Measurements from ENCODE around the gene DCBLD1.

- TF ChIP-seq ELF1 (IDR thresholded peaks at IDR 0.05; ENCODE audit: borderline replicate concordance, low read depth) (no peak), CTCF (IDR thresholded peaks at IDR 0.05 in 2 of 3, conservative IDR thresholded peaks at IDR 0.05 in 1 of 3; ENCODE audit: borderline replicate concordance in 1 of 3, insufficient read depth in 1 of 3, low read depth in 2 of 3, low read length in 2 of 3) (no peak), EZH2phosphoT487 (IDR thresholded peaks at IDR 0.05; ENCODE audit: borderline replicate concordance) (no peak), JUND (IDR thresholded peaks at IDR 0.05) (no peak), EZH2 (IDR thresholded peaks at IDR 0.05) (no peak), ZFX (IDR thresholded peaks at IDR 0.05) (no peak), POLR2AphosphoS5 (IDR thresholded peaks at IDR 0.05; ENCODE audit: low read depth, low read length) (no peak), POLR2A (IDR thresholded peaks at IDR 0.05; ENCODE audit: borderline replicate concordance, extremely low read depth, insufficient read depth, insufficient read length) (no peak)
Observed at GRCh38 chr6:117590447-117590846, 108.0 kb downstream of the DCBLD1 start.
